Naive B cell (primary cell): ENCODE results near the gene CAPN15. TPM values are rescaled to one million over a fixed set of nuclear protein-coding genes. Genes with fewer than 3 reads are reported as not detected.
A peak's percentile ranks its signal among the peaks of the same experiment; 100 is the strongest.
"Not testable (repeated sequence)": the region's sequence is repeated elsewhere in the genome, so short reads cannot be mapped to it uniquely, and the experiment has no call there.

Experiments
- ATAC-seq, 2 donors: fragments of 150-1000 bp; cut with Tn5 transposase; 2 replicates each; pipeline ENCODE4 v1.10.0; 2021; ENCODE audit warnings: low read depth in 2 of 2, mild to moderate bottlenecking in 2 of 2, moderate library complexity in 2 of 2
- DNase-seq: peaks from one replicate; pipeline ENCODE4 v3.0.0; 2022
- H3K27ac Mint-ChIP-seq, 6 donors: one replicate each; pipeline ENCODE4 v1.8.0; 2020 to 2022; ENCODE audit warnings: mild to moderate bottlenecking in 6 of 6, mixed read lengths in 6 of 6, moderate library complexity in 5 of 6, inconsistent platforms in 2 of 6
- H3K27me3 Mint-ChIP-seq, 3 donors: one replicate each; pipeline ENCODE4 v1.8.0; 2021 to 2022; ENCODE audit warnings: mixed read lengths in 3 of 3, mild to moderate bottlenecking in 1 of 3
- H3K36me3 Mint-ChIP-seq, 2 donors: one replicate each; pipeline ENCODE4 v1.8.0; 2020 to 2022; ENCODE audit warnings: mixed read lengths in 2 of 2, inconsistent platforms in 1 of 2, mild to moderate bottlenecking in 1 of 2
- H3K4me1 Mint-ChIP-seq, 3 donors: one replicate each; pipeline ENCODE4 v1.8.0; 2020 to 2022; ENCODE audit warnings: mixed read lengths in 3 of 3, inconsistent platforms in 1 of 3, mild to moderate bottlenecking in 1 of 3, moderate library complexity in 1 of 3
- H3K4me3 Mint-ChIP-seq, 8 donors: one replicate each; pipeline ENCODE4 v1.8.0; 2020 to 2022; ENCODE audit warnings: mild to moderate bottlenecking in 8 of 8, mixed read lengths in 8 of 8, moderate library complexity in 8 of 8, inconsistent platforms in 2 of 8
- H3K9me3 Mint-ChIP-seq, 7 donors: one replicate each; pipeline ENCODE4 v1.8.0; 2020 to 2022; ENCODE audit warnings: mixed read lengths in 7 of 7, mild to moderate bottlenecking in 5 of 7, inconsistent platforms in 2 of 7, moderate library complexity in 1 of 7
- polyA plus RNA-seq, 6 donors: library from polyadenylated mRNA; unstranded; fragments of 300-500 nt; fragmentation: Illumina TruSeq; gene quantifications; one replicate each; pipeline ENCODE4 v1.2.3, GENCODE V29; 2021; ENCODE audit warnings: low read depth in 6 of 6

Gene CAPN15
- polyA plus RNA-seq: 10 to 100 TPM in 1 of 6 donors, 1 to 10 TPM in 5; 4.3 to 11.0 (median 5.0) TPM

- ATAC-seq: peak; percentile 84 to 86
- peak within 1 kb of the TSS in 5 of 6 donors; percentile 41 to 89 (median 64) for H3K27ac Mint-ChIP-seq
- H3K27me3 Mint-ChIP-seq: no peaks in the 10 kb centered on the region
- peaks cover 13 to 35% (median 29%) of the 10 kb centered on the region in 3 donors for H3K4me1 Mint-ChIP-seq
- no peaks in the 10 kb centered on the region for H3K9me3 Mint-ChIP-seq
- H3K4me3 Mint-ChIP-seq: peak within 1 kb of the TSS; percentile 79 to 94 (median 88)
- no peaks in the 10 kb centered on the region for H3K36me3 Mint-ChIP-seq
- peak; percentile 90 for DNase-seq
Observed at GRCh38 chr16:527015-527903, at the start of gene CAPN15. Gene CAPN15 (plus strand): TSS chr16:527712. CDS start chr16:546839, 19,127 bp downstream.

GRCh38 chr16:478287-478686 is 49.2 kb upstream of the CAPN15 start:
- not testable (repeated sequence) for H3K27ac Mint-ChIP-seq, H3K4me1 Mint-ChIP-seq, ATAC-seq, H3K36me3 Mint-ChIP-seq, H3K27me3 Mint-ChIP-seq, H3K9me3 Mint-ChIP-seq, DNase-seq, H3K4me3 Mint-ChIP-seq

GRCh38 chr16:482468-483185 is 44.9 kb upstream of the CAPN15 start:
- H3K36me3 Mint-ChIP-seq: no peaks in the 10 kb centered on the region
- no peaks in the 10 kb centered on the region for H3K9me3 Mint-ChIP-seq
- no peak overlapping the region for H3K4me3 Mint-ChIP-seq
- peaks cover under 1 to 4% (median 1%) of the 10 kb centered on the region in 3 donors for H3K4me1 Mint-ChIP-seq
- DNase-seq (no peak), ATAC-seq (no peak)
- H3K27me3 Mint-ChIP-seq: no peaks in the 10 kb centered on the region
- H3K27ac Mint-ChIP-seq: peak overlapping the region in 2 of 6 donors; percentile 58 to 74

DNA sequence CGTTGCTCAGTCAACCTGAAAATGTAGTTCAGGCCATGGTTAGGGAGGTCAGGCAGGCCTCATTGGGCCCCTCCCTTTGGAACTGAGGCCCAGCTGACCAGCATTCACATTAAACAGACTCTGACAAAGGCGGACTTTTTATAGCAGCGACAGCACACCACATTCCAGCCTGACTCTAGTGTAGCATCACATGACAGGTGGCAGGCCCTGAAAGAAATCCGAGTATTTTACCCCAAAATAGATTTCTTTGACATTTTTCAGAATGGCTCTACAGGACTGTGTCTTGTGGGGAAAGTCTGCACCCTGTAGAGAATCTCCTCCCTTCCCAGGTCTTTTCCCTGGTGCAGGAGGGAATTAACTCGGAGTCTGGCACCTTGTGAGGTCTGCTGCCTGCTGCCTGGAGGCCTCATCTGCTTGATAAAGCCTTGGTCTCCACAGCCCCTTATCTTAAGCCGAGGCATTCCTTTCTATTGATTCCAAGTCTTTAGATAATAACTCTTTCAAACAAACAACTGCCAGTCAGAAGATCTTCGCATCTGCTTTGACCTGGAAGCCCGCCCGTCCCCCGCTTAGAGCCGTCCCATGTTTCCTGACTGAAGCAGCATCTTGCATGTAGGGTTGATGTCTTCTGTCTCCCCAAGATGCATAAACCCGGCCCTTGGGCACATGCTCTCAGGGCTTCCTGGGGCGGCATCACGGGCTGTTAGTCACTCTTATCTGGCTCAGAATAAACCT is 44.0 kb upstream of the CAPN15 start:
- no peak overlapping the region for H3K27ac Mint-ChIP-seq
- H3K27me3 Mint-ChIP-seq: no peaks in the 10 kb centered on the region
- H3K4me1 Mint-ChIP-seq: peaks cover 4 to 6% (median 4%) of the 10 kb centered on the region in 3 donors
- H3K36me3 Mint-ChIP-seq: no peaks in the 10 kb centered on the region
- DNase-seq (no peak), ATAC-seq (no peak)
- H3K4me3 Mint-ChIP-seq: no peak overlapping the region
- no peaks in the 10 kb centered on the region for H3K9me3 Mint-ChIP-seq

GRCh38 chr16:489606-490005 is 37.9 kb upstream of the CAPN15 start:
- ATAC-seq: no peak
- H3K27ac Mint-ChIP-seq: peak overlapping the region in 2 of 6 donors; percentile 56 to 72
- H3K27me3 Mint-ChIP-seq: no peaks in the 10 kb centered on the region
- no peaks in the 10 kb centered on the region for H3K9me3 Mint-ChIP-seq
- H3K36me3 Mint-ChIP-seq: no peaks in the 10 kb centered on the region
- no peak for DNase-seq
- no peak overlapping the region for H3K4me3 Mint-ChIP-seq
- peaks cover 4 to 6% (median 4%) of the 10 kb centered on the region in 3 donors for H3K4me1 Mint-ChIP-seq

DNA sequence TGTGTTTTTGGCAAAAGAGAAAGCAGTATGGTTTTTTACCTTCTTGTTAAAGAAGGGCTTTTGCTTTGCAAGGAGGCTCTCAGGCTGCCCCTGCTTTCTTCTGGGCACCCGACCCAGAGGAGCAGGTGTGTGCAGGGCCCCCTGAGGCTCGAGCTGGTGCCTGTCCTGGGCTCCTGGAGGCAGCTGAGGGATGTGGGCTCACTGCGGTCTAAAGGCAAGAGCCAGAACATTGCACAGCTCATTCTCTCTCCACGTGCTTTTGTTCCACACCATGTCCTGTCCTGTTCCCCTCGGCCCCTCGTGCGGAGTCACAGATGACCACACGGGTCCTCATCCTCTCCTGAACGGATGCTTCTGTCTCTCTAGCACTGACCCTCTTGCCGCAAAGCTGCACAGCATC is 36.7 kb upstream of the CAPN15 start:
- Mint-ChIP-seq H3K4me3 (no peak overlapping the region), H3K27me3 (no peaks in the 10 kb centered on the region), H3K36me3 (no peaks in the 10 kb centered on the region), H3K4me1 (peaks cover 4 to 6% (median 4%) of the 10 kb centered on the region in 3 donors), H3K27ac (no peak overlapping the region), H3K9me3 (no peaks in the 10 kb centered on the region)
- no peak for DNase-seq
- ATAC-seq: no peak

DNA sequence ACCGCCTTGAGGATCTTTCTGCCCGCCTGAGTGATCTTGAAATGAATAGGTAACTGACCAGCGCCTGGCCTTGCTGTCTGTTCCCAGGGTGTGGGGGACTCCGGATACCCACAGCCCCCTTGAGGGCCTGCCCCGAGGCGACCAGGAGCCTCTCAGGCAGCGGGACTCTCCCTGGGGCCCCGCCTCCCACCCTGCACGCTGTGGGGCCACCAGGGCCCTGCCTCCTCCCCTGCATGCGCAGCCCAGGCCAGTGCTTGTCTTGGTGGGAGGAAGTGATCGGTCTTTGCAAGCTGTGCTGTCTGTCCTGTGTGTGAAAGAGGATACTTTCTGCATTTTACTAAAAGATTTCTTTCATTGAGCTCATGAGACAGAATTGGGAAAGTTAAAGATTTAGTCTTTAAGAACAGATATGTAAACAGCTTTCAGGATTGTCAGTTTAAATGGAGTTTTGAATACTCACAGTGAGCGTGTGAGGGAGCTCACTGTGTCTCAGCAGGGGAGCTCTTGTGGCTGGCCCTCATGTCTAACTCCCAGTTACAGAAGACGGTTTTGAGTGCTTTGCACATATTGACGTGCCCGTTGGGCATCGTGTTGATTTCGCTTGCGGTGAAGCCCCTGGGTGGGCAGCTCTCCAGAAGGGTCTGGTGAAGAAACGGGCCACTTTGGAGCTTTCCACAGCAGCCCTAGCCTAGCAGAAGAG is 36.1 kb upstream of the CAPN15 start:
- no peak overlapping the region for H3K4me3 Mint-ChIP-seq

DNA sequence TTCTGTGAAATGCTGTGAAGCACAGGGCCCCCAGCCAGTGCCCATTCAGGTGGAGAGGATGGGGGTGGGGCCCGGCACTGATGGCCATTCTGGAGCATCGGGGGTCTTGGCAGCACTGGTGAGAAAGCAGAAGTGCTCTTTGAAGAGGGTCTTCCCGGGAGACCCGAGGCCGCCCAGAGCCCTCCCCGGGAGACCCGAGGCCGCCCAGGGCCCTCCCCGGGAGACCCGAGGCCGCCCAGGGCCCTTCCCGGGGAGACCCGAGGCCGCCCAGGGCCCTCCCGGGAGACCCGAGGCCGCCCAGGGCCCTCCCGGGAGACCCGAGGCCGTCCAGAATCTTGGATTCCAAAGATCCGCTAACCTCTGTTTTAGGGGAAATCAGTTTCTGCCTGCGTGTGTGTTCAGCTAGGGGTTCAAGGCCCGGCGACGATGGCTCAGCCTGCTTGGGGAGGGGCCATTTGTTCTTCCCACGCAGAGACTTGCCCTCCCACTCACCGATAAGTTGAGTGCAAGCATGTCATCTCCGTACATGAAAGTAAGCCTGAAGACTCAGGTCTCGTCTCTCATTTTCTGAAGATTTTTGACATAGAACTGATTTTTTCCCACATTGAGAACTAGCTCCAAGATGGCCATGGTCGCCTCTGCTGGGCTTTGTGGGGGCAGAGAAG is 35.2 kb upstream of the CAPN15 start:
- DNase-seq (no peak), ATAC-seq (no peak)
- Mint-ChIP-seq H3K27ac (peak overlapping the region in 1 of 6 donors; percentile 66), H3K9me3 (no peaks in the 10 kb centered on the region), H3K4me1 (peaks cover 0 to 6% (median 4%) of the 10 kb centered on the region in 3 donors), H3K27me3 (no peaks in the 10 kb centered on the region), H3K36me3 (no peaks in the 10 kb centered on the region), H3K4me3 (no peak overlapping the region)

More for the DNA sequence above, 36.1 kb upstream of the CAPN15 start:
- H3K27ac Mint-ChIP-seq: no peak overlapping the region
- peaks cover 3 to 6% (median 4%) of the 10 kb centered on the region in 3 donors for H3K4me1 Mint-ChIP-seq
- no peaks in the 10 kb centered on the region for H3K9me3 Mint-ChIP-seq
- ATAC-seq (no peak), DNase-seq (no peak)
- no peaks in the 10 kb centered on the region for H3K36me3 Mint-ChIP-seq
- H3K27me3 Mint-ChIP-seq: no peaks in the 10 kb centered on the region

GRCh38 chr16:494676-495075 is 32.8 kb upstream of the CAPN15 start:
- H3K4me3 Mint-ChIP-seq, H3K27ac Mint-ChIP-seq, DNase-seq, H3K36me3 Mint-ChIP-seq, H3K4me1 Mint-ChIP-seq, H3K27me3 Mint-ChIP-seq, ATAC-seq, H3K9me3 Mint-ChIP-seq: not testable (repeated sequence)

- no peak for DNase-seq
- H3K4me1 Mint-ChIP-seq: no peaks in the 10 kb centered on the region
- H3K27ac Mint-ChIP-seq: no peak overlapping the region
- H3K27me3 Mint-ChIP-seq: no peaks in the 10 kb centered on the region
- H3K36me3 Mint-ChIP-seq: no peaks in the 10 kb centered on the region
- H3K9me3 Mint-ChIP-seq: no peaks in the 10 kb centered on the region
- H3K4me3 Mint-ChIP-seq: no peak overlapping the region
- ATAC-seq: no peak
Observed at GRCh38 chr16:495127-495748, 32.3 kb upstream of the CAPN15 start.

DNA sequence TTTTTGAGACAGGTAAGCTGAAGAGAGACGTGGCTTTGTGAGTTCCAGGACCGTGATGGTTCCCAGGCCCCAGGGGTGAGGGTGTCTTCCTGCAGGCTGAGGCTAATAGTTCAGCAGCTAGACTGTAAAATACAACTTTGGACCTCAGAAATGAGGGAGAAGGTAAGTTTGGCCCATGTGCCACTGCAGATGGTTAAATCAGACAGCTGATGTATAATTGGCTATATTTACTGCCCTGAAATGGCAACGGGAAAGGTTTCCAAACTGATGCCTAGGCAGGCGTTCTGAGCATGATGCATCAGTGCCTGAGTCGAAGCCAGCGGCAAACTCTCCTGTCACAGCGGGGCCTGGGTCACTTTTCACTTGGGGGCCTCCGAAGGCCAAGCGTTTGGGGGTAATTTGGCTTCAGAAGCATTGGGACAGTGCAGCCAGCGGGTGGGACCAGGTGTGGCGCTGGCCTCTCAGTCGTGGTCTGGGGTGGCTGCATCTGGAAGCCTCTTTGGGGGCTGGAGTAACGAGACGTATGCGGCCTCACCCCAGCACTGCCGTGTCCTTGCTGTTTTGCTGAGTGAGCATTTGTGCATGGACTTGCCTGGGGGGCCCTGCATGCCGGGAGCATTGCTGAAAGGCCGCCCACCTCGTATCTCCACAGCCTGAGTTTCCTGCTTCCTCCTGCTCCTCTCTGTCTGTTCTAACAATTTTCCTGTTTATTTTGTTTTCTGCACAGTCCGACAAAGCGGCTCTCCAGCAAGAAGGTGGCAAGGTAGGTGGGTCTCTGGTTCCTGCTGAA is 31.2 kb upstream of the CAPN15 start:
- H3K27me3 Mint-ChIP-seq: no peaks in the 10 kb centered on the region
- H3K36me3 Mint-ChIP-seq: no peaks in the 10 kb centered on the region
- no peaks in the 10 kb centered on the region for H3K4me1 Mint-ChIP-seq
- H3K27ac Mint-ChIP-seq: no peak overlapping the region
- no peaks in the 10 kb centered on the region for H3K9me3 Mint-ChIP-seq
- ATAC-seq: no peak
- no peak overlapping the region for H3K4me3 Mint-ChIP-seq
- DNase-seq: no peak

DNA sequence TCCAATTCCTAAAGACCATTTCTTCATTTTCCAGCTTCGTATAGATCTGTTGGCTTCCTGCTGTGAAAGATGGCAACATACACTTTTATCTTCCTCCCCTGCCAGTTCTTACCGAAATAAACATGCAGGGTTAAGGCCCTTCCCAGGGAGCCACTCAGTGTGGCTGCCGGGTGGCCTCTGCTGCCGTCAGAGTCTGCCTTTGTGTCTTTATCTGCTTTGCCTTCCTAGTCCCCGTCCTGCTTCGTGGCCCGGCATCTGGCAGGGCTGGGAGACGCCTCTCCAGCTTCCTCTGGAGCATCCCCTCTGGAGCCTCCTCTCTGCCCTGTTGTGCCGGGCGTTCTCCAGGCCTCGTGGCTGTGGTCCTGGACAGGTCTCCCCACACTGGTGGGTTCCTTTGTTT is 30.3 kb upstream of the CAPN15 start:
- DNase-seq (no peak), ATAC-seq (no peak)
- Mint-ChIP-seq H3K9me3 (no peaks in the 10 kb centered on the region), H3K4me3 (no peak overlapping the region), H3K27me3 (no peaks in the 10 kb centered on the region), H3K27ac (no peak overlapping the region), H3K4me1 (no peaks in the 10 kb centered on the region), H3K36me3 (no peaks in the 10 kb centered on the region)
